HepG2 (cell line): ENCODE results near the gene PSORS1C1. TPM values are rescaled to one million over a fixed set of nuclear protein-coding genes. Genes with fewer than 3 reads are reported as not detected.

ENCODE experiments used
- ATAC-seq: fragments of 200-7000 bp; cut with Tn5 transposase; 3 replicates; pipeline ENCODE4 v1.9.1; 2020; ENCODE audit warnings: mild to moderate bottlenecking, moderate library complexity
- BruUV-seq: library from RNA; stranded (reverse); fragments of 400-500 nt; replicated peaks from 2 replicates; lab custom pipeline; 2021; lab: Mats Ljungman, UMichigan
- CTCF ChIA-PET: fragments of 300-600 bp; formaldehyde crosslinking; extraction: SDS; loops from one replicate; lab custom pipeline; 2021; ENCODE audit warnings: low total read pairs, inconsistent platforms, low intra/inter-chr PET ratio; lab: Yijun Ruan, JAX
- POLR2A ChIA-PET: fragments of 350-600 bp; sonication (Branson Sonifier 250); formaldehyde crosslinking; loops from one replicate; lab custom pipeline; 2020; ENCODE audit warnings: antibody characterized with exemption, inconsistent platforms; lab: Yijun Ruan, JAX
- DNase-seq: peaks from one replicate; pipeline ENCODE4 v3.0.0-alpha.2; 2015; ENCODE audit warnings: low spot score
- FAIRE-seq: peaks from 3 replicates; lab custom pipeline; 2011; peaks lifted over from hg19 to GRCh38; lab: Jason Lieb, UNC
- H2AFZ ChIP-seq: one replicate; pipeline ENCODE4 v1.6.1; 2011; ENCODE audit warnings: low read length, inconsistent platforms
- H3K27ac ChIP-seq: fragments of 300-600 bp; 3 replicates; pipeline ENCODE4 v1.8.0; 2011; ENCODE audit warnings: mixed run types, mild to moderate bottlenecking, mixed read lengths, low read length, inconsistent platforms; ENCODE audit not compliant: insufficient read depth; ENCODE audit errors: extremely low read length
- H3K27me3 ChIP-seq, 2 experiments: fragments of 200-600 bp in 1 of 2; 2 replicates in 1 of 2; 3 replicates in 1 of 2; pipeline versions ENCODE4 v1.6.0 to v1.8.0; 2011; ENCODE audit warnings: low read length in 2 of 2, mild to moderate bottlenecking in 2 of 2, moderate library complexity in 2 of 2, inconsistent platforms in 1 of 2; ENCODE audit not compliant: insufficient read depth in 2 of 2, control insufficient read depth in 1 of 2
- H3K36me3 ChIP-seq, 2 experiments: fragments of 200-600 bp in 1 of 2; replicated peaks in 1 of 2; 2 replicates in 1 of 2; 3 replicates in 1 of 2; pipeline versions ENCODE4 v1.5.1 to v1.8.0; 2011; ENCODE audit warnings: low read length in 2 of 2, inconsistent platforms in 1 of 2; ENCODE audit not compliant: insufficient read depth in 2 of 2, control insufficient read depth in 1 of 2
- H3K4me1 ChIP-seq: 2 replicates; pipeline ENCODE4 v1.5.1; 2012; ENCODE audit warnings: low read length, inconsistent platforms; ENCODE audit not compliant: insufficient read depth
- H3K4me2 ChIP-seq: 2 replicates; pipeline ENCODE4 v1.6.0; 2011; ENCODE audit warnings: low read depth, low read length, inconsistent platforms
- H3K4me3 ChIP-seq, 3 experiments: fragments of 200-600 bp in 1 of 3; sonication (generic), shearing (Covaris generic) in 1 of 3; replicated peaks in 1 of 3; 2 replicates each; pipeline ENCODE4 v1.5.1; 2011 to 2016; ENCODE audit warnings: low read length in 3 of 3, inconsistent platforms in 2 of 3, low read depth in 2 of 3, mild to moderate bottlenecking in 2 of 3, control low read depth in 1 of 3, mixed read lengths in 1 of 3; ENCODE audit not compliant: insufficient read depth in 1 of 3
- H3K79me2 ChIP-seq: one replicate; pipeline ENCODE4 v1.6.1; 2011; ENCODE audit warnings: low read length, inconsistent platforms; ENCODE audit not compliant: insufficient read depth
- H3K9ac ChIP-seq: 2 replicates; pipeline ENCODE4 v1.6.0; 2011; ENCODE audit warnings: mild to moderate bottlenecking, low read depth, low read length, inconsistent platforms; ENCODE audit not compliant: insufficient read depth
- H3K9me3 ChIP-seq: 2 replicates; pipeline ENCODE4 v1.5.1; 2012; ENCODE audit warnings: mild to moderate bottlenecking, low read length
- H4K20me1 ChIP-seq: 2 replicates; pipeline ENCODE4 v1.6.0; 2011; ENCODE audit warnings: inconsistent platforms, mild to moderate bottlenecking, low read length, moderate library complexity; ENCODE audit not compliant: insufficient read depth
- ARNT ChIP-seq: fragments of 450-650 bp; IDR thresholded peaks from 2 replicates; pipeline ENCODE4 v1.6.1; 2017
- CEBPG ChIP-seq: IDR thresholded peaks from 2 replicates; pipeline ENCODE4 v1.6.1; 2016
- FOXO4 ChIP-seq: sonication (generic); formaldehyde crosslinking; conservative IDR thresholded peaks from 2 replicates; pipeline ENCODE4 v1.8.1; 2023; ENCODE audit warnings: missing genetic modification reagents
- GABPA ChIP-seq, 2 experiments: IDR thresholded peaks; 2 replicates each; pipeline ENCODE4 v1.6.1; 2011 to 2016; ENCODE audit warnings: low read depth in 2 of 2, low read length in 1 of 2, missing biosample characterization in 1 of 2, missing genetic modification characterization in 1 of 2
- GLI4 ChIP-seq: sonication (generic); formaldehyde crosslinking; IDR thresholded peaks from 2 replicates; pipeline ENCODE4 v1.5.1; 2020; ENCODE audit warnings: missing genetic modification reagents, mild to moderate bottlenecking, moderate library complexity, borderline replicate concordance
- GZF1 ChIP-seq: sonication (generic); formaldehyde crosslinking; IDR thresholded peaks from 2 replicates; pipeline ENCODE4 v1.5.1; 2020; ENCODE audit warnings: mild to moderate bottlenecking, missing genetic modification reagents
- MLXIP ChIP-seq: sonication (generic); formaldehyde crosslinking; IDR thresholded peaks from 2 replicates; pipeline ENCODE4 v1.9.0; 2021; ENCODE audit warnings: missing genetic modification reagents, borderline replicate concordance
- REPIN1 ChIP-seq: sonication (generic); formaldehyde crosslinking; IDR thresholded peaks from 2 replicates; pipeline ENCODE4 v1.8.0; 2022; ENCODE audit warnings: missing genetic modification reagents, low read depth, mild to moderate bottlenecking, borderline replicate concordance
- SMYD3 ChIP-seq: sonication (generic); formaldehyde crosslinking; IDR thresholded peaks from 2 replicates; pipeline ENCODE4 v1.8.1; 2023; ENCODE audit warnings: mild to moderate bottlenecking, missing genetic modification reagents
- SOX6 ChIP-seq, 2 experiments: fragments of 450-650 bp in 1 of 2; sonication (generic) in 1 of 2; formaldehyde crosslinking in 1 of 2; IDR thresholded peaks; 2 replicates each; pipeline versions ENCODE4 v1.4.0 to v1.6.1; 2017 to 2020; ENCODE audit warnings: antibody characterized with exemption in 1 of 2, mild to moderate bottlenecking in 1 of 2, missing genetic modification reagents in 1 of 2
- SUZ12 ChIP-seq: fragments of 150-350 bp; IDR thresholded peaks from 2 replicates; pipeline ENCODE4 v1.6.1; 2014; ENCODE audit warnings: low read depth, low read length
- ZNF205 ChIP-seq: IDR thresholded peaks from 2 replicates; pipeline ENCODE4 v1.6.1; 2018; ENCODE audit warnings: missing biosample characterization, missing genetic modification reagents
- ZNF710 ChIP-seq: sonication (generic); formaldehyde crosslinking; IDR thresholded peaks from 2 replicates; pipeline ENCODE4 v1.5.0; 2020; ENCODE audit warnings: mild to moderate bottlenecking, missing genetic modification reagents, borderline replicate concordance
- ZZZ3 ChIP-seq: sonication (generic); formaldehyde crosslinking; IDR thresholded peaks from 2 replicates; pipeline ENCODE4 v1.4.0; 2020; ENCODE audit warnings: missing genetic modification reagents, mild to moderate bottlenecking, borderline replicate concordance
- WGBS: methylation state at CpG from one replicate; pipeline ENCODE4 v1.1.6; 2017; ENCODE audit warnings: low lambda C conversion rate; 5-methylcytosine and 5-hydroxymethylcytosine counted together
- in situ Hi-C: cut with HindIII; loops from 2 replicates; pipeline ENCODE4 v1.10.0; 2017; ENCODE audit warnings: low pct_unique_long_range_greater_than_20kb; ENCODE audit not compliant: extremely low pct_ligation_motif_present
- intact Hi-C: fragments of 100-400 bp; cut with micrococcal nuclease; formaldehyde crosslinking; loops from one replicate; pipeline ENCODE4 v1.10.0; 2022; ENCODE audit not compliant: unreplicated experiment
- polyA plus RNA-seq, 8 experiments: library from polyadenylated mRNA; depleted of rRNA in 3 of 8; stranded (reverse) in 7 of 8; unstranded in 1 of 8; fragments of >200 nt; fragmentation: Illumina TruSeq in 4 of 8; extraction: Trizol in 4 of 8; gene quantifications; 2 replicates each; pipeline versions ENCODE4 v1.2.1 to v1.2.3, GENCODE V29; 2011 to 2016; ENCODE audit warnings: low read depth in 4 of 8, missing spikeins in 1 of 8, mixed read lengths in 1 of 8; ENCODE audit not compliant: insufficient read depth in 1 of 8
- total RNA-seq, 5 experiments: library from RNA; depleted of rRNA; stranded (reverse); fragments of >200 nt; fragmentation: Illumina TruSeq; extraction: Trizol; gene quantifications; 2 replicates each; pipeline ENCODE4 v1.2.3, GENCODE V29; 2016; ENCODE audit warnings: low read depth in 1 of 5

Gene PSORS1C1
- total and polyA plus RNA-seq, 2 of the 13 experiments (the other 11 are each of a cell fraction or from before 2014, with no cell fraction given), result 0.01 to 0.02 TPM

- Histone ChIP-seq H3K9me3 (no peaks in the 10 kb centered on the region), H2AFZ (no peak within 1 kb of the TSS), H3K36me3 (no peaks in the 10 kb centered on the region), H3K4me3 (no peak within 1 kb of the TSS), H3K79me2 (no peaks in the 10 kb centered on the region), H3K4me1 (peaks cover 7% of the 10 kb centered on the region), H4K20me1 (no peaks in the 10 kb centered on the region), H3K4me2 (no peak within 1 kb of the TSS), H3K27ac (no peak within 1 kb of the TSS), H3K9ac (no peak within 1 kb of the TSS), H3K27me3 (peaks cover 4 to 70% of the 10 kb centered on the region in 2 experiments; a peak in 4 of 5 replicates)
- TF ChIP-seq SUZ12, result no peak
- no peak for TF ChIP-seq ZZZ3
- no peak for TF ChIP-seq GLI4 (CRISPR knock-in tag)
- TF ChIP-seq SOX6 (IDR thresholded peaks at IDR 0.05), result no peak
- TF ChIP-seq SOX6 (CRISPR knock-in tag; IDR thresholded peaks at IDR 0.05), result no peak
- TF ChIP-seq FOXO4, result no peak
- no peak for TF ChIP-seq ZNF205 (CRISPR knock-in tag)
- TF ChIP-seq ZNF710 (CRISPR knock-in tag), result no peak
- no peak for TF ChIP-seq GZF1 (CRISPR knock-in tag)
- TF ChIP-seq REPIN1 (CRISPR knock-in tag), result no peak
- no peak for TF ChIP-seq CEBPG
- TF ChIP-seq ARNT, result no peak
- no peak for TF ChIP-seq MLXIP (CRISPR knock-in tag)
- TF ChIP-seq SMYD3 (CRISPR knock-in tag), result no peak
- no peak for TF ChIP-seq GABPA (IDR thresholded peaks at IDR 0.05; ENCODE audit: low read depth, low read length)
- no peak for TF ChIP-seq GABPA (CRISPR knock-in tag; IDR thresholded peaks at IDR 0.05; ENCODE audit: low read depth)
- ChIA-PET POLR2A (no interaction called here), CTCF (no interaction called here)
- DNase-seq (no peak), FAIRE-seq (no peak), ATAC-seq (no peak)
- in situ Hi-C loops, result no loop called here
- WGBS, result 39% methylated on average over 17 of the region's 26 CpGs
- intact Hi-C loops, result no loop called here
- BruUV-seq, result no TSS peak
These were observed 5.7 kb downstream of the PSORS1C1 start, which contains the start of gene CDSN for GRCh38 chr6:31120151-31120915. CDSN (minus strand) TSS chr6:31120446; CDS start chr6:31120419, 27 bp downstream.
